Osteocyte (in vitro differentiated cells): ENCODE results near the gene GJD4. TPM values are rescaled to one million over a fixed set of nuclear protein-coding genes. Genes with fewer than 3 reads are reported as not detected.

Experiments used
- DNase-seq: peaks from one replicate; pipeline ENCODE4 v3.0.0; 2021; ENCODE audit warnings: mixed read lengths; ENCODE audit not compliant: unreplicated experiment; ENCODE audit errors: extremely low spot score
- H3K27ac Mint-ChIP-seq: one replicate; pipeline ENCODE4 v1.8.0; 2021; ENCODE audit warnings: mild to moderate bottlenecking, mixed read lengths; ENCODE audit not compliant: unreplicated experiment
- H3K27me3 Mint-ChIP-seq: one replicate; pipeline ENCODE4 v1.8.0; 2021; ENCODE audit warnings: mixed read lengths; ENCODE audit not compliant: unreplicated experiment
- H3K36me3 Mint-ChIP-seq: one replicate; pipeline ENCODE4 v1.8.0; 2021; ENCODE audit warnings: mixed read lengths; ENCODE audit not compliant: unreplicated experiment
- H3K4me1 Mint-ChIP-seq: one replicate; pipeline ENCODE4 v1.8.0; 2021; ENCODE audit warnings: mixed read lengths; ENCODE audit not compliant: unreplicated experiment
- H3K4me3 Mint-ChIP-seq: one replicate; pipeline ENCODE4 v1.8.0; 2021; ENCODE audit warnings: mild to moderate bottlenecking, moderate library complexity, mixed read lengths; ENCODE audit not compliant: unreplicated experiment
- H3K9me3 Mint-ChIP-seq: one replicate; pipeline ENCODE4 v1.8.0; 2021; ENCODE audit warnings: mixed read lengths; ENCODE audit not compliant: unreplicated experiment
- CTCF ChIP-seq: fragments of 200-600 bp; sonication (generic); IDR thresholded peaks from 2 replicates; pipeline ENCODE4 v1.5.0; 2021; ENCODE audit warnings: antibody characterized with exemption, mild to moderate bottlenecking, moderate library complexity
- total RNA-seq: library from RNA; stranded (reverse); gene quantifications from 2 replicates; pipeline ENCODE4 v1.2.1, GENCODE V29; 2021

The GJD4 gene
- total RNA-seq, 1 donor from 2014 or later: not detected

- H3K36me3 Mint-ChIP-seq: no peaks in the 10 kb centered on the region
- H3K27me3 Mint-ChIP-seq: no peaks in the 10 kb centered on the region
- peaks cover 38% of the 10 kb centered on the region for H3K4me1 Mint-ChIP-seq
- peak overlapping the region; percentile 75 for H3K4me3 Mint-ChIP-seq
- no peak overlapping the region for H3K27ac Mint-ChIP-seq
- TF ChIP-seq CTCF: no peak
- no peaks in the 10 kb centered on the region for H3K9me3 Mint-ChIP-seq
- DNase-seq: no peak
Observed at GRCh38 chr10:35639021-35639727, 34.0 kb downstream of the GJD4 start.

- no peak overlapping the region for H3K27ac Mint-ChIP-seq
- peaks cover 45% of the 10 kb centered on the region for H3K4me1 Mint-ChIP-seq
Observed at GRCh38 chr10:35639728-35640401, 34.7 kb downstream of the GJD4 start.

GRCh38 chr10:35640474-35640873 is 35.3 kb downstream of the GJD4 start:
- Mint-ChIP-seq H3K27me3 (no peaks in the 10 kb centered on the region), H3K27ac (peak overlapping the region; percentile 50), H3K9me3 (no peaks in the 10 kb centered on the region), H3K4me3 (peak overlapping the region; percentile 82), H3K4me1 (peaks cover 48% of the 10 kb centered on the region), H3K36me3 (no peaks in the 10 kb centered on the region)
- DNase-seq: peak; percentile 88
- TF ChIP-seq CTCF: peak; percentile 61

More at GRCh38 chr10:35639728-35640401, 34.7 kb downstream of the GJD4 start:
- Mint-ChIP-seq H3K36me3 (no peaks in the 10 kb centered on the region), H3K27me3 (no peaks in the 10 kb centered on the region), H3K9me3 (no peaks in the 10 kb centered on the region), H3K4me3 (peak overlapping the region; percentile 82)
- no peak for TF ChIP-seq CTCF
- DNase-seq: no peak

GRCh38 chr10:35640951-35641675 is 36.0 kb downstream of the GJD4 start:
- Mint-ChIP-seq H3K4me1 (peaks cover 43% of the 10 kb centered on the region), H3K27me3 (no peaks in the 10 kb centered on the region), H3K9me3 (no peaks in the 10 kb centered on the region), H3K4me3 (peak overlapping the region; percentile 79), H3K27ac (peak overlapping the region; percentile 41), H3K36me3 (no peaks in the 10 kb centered on the region)
- no peak for TF ChIP-seq CTCF
- peak; percentile 92 for DNase-seq

- no peaks in the 10 kb centered on the region for H3K27me3 Mint-ChIP-seq
- H3K4me3 Mint-ChIP-seq: peak overlapping the region; percentile 81
- H3K4me1 Mint-ChIP-seq: peaks cover 41% of the 10 kb centered on the region
- no peak for TF ChIP-seq CTCF
- no peak for DNase-seq
- H3K27ac Mint-ChIP-seq: no peak overlapping the region
- no peaks in the 10 kb centered on the region for H3K9me3 Mint-ChIP-seq
- H3K36me3 Mint-ChIP-seq: no peaks in the 10 kb centered on the region
Observed at GRCh38 chr10:35641676-35642034, 36.5 kb downstream of the GJD4 start.
